GM12878 (cell line): ENCODE measurements around the gene CEP135. TPM values are rescaled to one million over a fixed set of nuclear protein-coding genes. Genes with fewer than 3 reads are reported as not detected.

Experiments used
- ATAC-seq: fragments of 200-7000 bp; cut with Tn5 transposase; 3 replicates; pipeline ENCODE4 v1.9.1; 2020; ENCODE audit warnings: mild to moderate bottlenecking, moderate library complexity
- BruUV-seq: library from RNA; stranded (reverse); fragments of 400-500 nt; replicated peaks from 2 replicates; lab custom pipeline; 2021; lab: Mats Ljungman, UMichigan
- CTCF ChIA-PET: fragments of 300-600 bp; sonication (Branson Sonifier 250); formaldehyde crosslinking; extraction: SDS; loops from one replicate; lab custom pipeline; 2021; ENCODE audit warnings: inconsistent platforms; lab: Yijun Ruan, JAX
- POLR2A ChIA-PET: fragments of 350-600 bp; formaldehyde crosslinking; extraction: SDS; loops from one replicate; lab custom pipeline; 2021; ENCODE audit warnings: inconsistent platforms; lab: Charles Lee
- RAD21 ChIA-PET: fragments of 300-600 bp; sonication (Branson Sonifier 250); formaldehyde crosslinking; loops from one replicate; lab custom pipeline; 2023; ENCODE audit warnings: antibody characterized with exemption; ENCODE audit not compliant: unreplicated experiment; lab: Charles Lee
- SMC1A ChIA-PET: fragments of 300-600 bp; sonication (Branson Sonifier 250); formaldehyde crosslinking; loops from one replicate; lab custom pipeline; 2023; ENCODE audit not compliant: unreplicated experiment, uncharacterized antibody; lab: Charles Lee
- DNase-seq: peaks from one replicate; pipeline ENCODE4 v3.0.0-alpha.2; 2011; ENCODE audit warnings: low read depth, low spot score
- FAIRE-seq: peaks from 3 replicates; lab custom pipeline; 2011; peaks lifted over from hg19 to GRCh38; lab: Jason Lieb, UNC
- H2AFZ ChIP-seq: 2 replicates; pipeline ENCODE4 v1.6.0; 2011; ENCODE audit warnings: low read depth, low read length, control low read depth; ENCODE audit not compliant: control insufficient read depth
- H3K27ac ChIP-seq: 2 replicates; pipeline ENCODE4 v1.5.1; 2011; ENCODE audit warnings: control low read depth; ENCODE audit not compliant: control insufficient read depth, insufficient read depth
- H3K27me3 ChIP-seq, 2 experiments: replicated peaks in 1 of 2; 2 replicates each; pipeline versions ENCODE4 v1.6.0 to v1.6.1; 2011; ENCODE audit warnings: low read length in 1 of 2; ENCODE audit not compliant: control insufficient read depth in 2 of 2, insufficient read depth in 2 of 2
- H3K36me3 ChIP-seq, 2 experiments: 2 replicates each; pipeline ENCODE4 v1.5.1; 2011; ENCODE audit warnings: low read length in 1 of 2; ENCODE audit not compliant: control insufficient read depth in 2 of 2, insufficient read depth in 2 of 2
- H3K4me1 ChIP-seq: 2 replicates; pipeline ENCODE4 v1.6.1; 2011; ENCODE audit warnings: mild to moderate bottlenecking, low read length, moderate library complexity, mixed read lengths; ENCODE audit not compliant: control insufficient read depth, insufficient read depth
- H3K4me2 ChIP-seq: 2 replicates; pipeline ENCODE4 v1.6.0; 2011; ENCODE audit warnings: control low read depth; ENCODE audit not compliant: control insufficient read depth, insufficient read depth
- H3K4me3 ChIP-seq: fragments of 200-600 bp; sonication (generic); 2 replicates; pipeline ENCODE4 v1.5.1; 2016
- H3K79me2 ChIP-seq: 2 replicates; pipeline ENCODE4 v1.6.0; 2011; ENCODE audit warnings: low read length; ENCODE audit not compliant: control insufficient read depth, insufficient read depth
- H3K9ac ChIP-seq: 2 replicates; pipeline ENCODE4 v1.8.0; 2011; ENCODE audit warnings: low read length, control low read depth, mixed read lengths; ENCODE audit not compliant: control insufficient read depth, insufficient read depth
- H3K9me3 ChIP-seq: replicated peaks from 3 replicates; pipeline ENCODE4 v1.5.1; 2011; ENCODE audit warnings: mild to moderate bottlenecking, low read length; ENCODE audit not compliant: control insufficient read depth, insufficient read depth
- H4K20me1 ChIP-seq: 2 replicates; pipeline ENCODE4 v1.6.0; 2011; ENCODE audit not compliant: control insufficient read depth, insufficient read depth
- BRCA1 ChIP-seq: IDR thresholded peaks from 2 replicates; pipeline ENCODE4 v1.6.1; 2011; ENCODE audit warnings: low read depth, low read length, improper control_type of control experiment
- CEBPB ChIP-seq, 2 experiments: fragments of 150-350 bp in 1 of 2; IDR thresholded peaks; 2 replicates each; pipeline ENCODE4 v1.6.1; 2012 to 2014; ENCODE audit warnings: low read depth in 2 of 2, low read length in 2 of 2, borderline replicate concordance in 1 of 2, inconsistent platforms in 1 of 2
- ELK1 ChIP-seq: IDR thresholded peaks from 2 replicates; pipeline ENCODE4 v1.6.1; 2012; ENCODE audit warnings: low read depth, low read length, improper control_type of control experiment
- RUNX3 ChIP-seq: IDR thresholded peaks from 2 replicates; pipeline ENCODE4 v1.6.1; 2012; ENCODE audit warnings: low read length, inconsistent platforms
- YBX1 ChIP-seq: fragments of 450-650 bp; IDR thresholded peaks from 2 replicates; pipeline ENCODE4 v1.6.1; 2016; ENCODE audit warnings: antibody characterized with exemption
- WGBS: methylation state at CpG from one replicate; pipeline ENCODE4 v1.1.6; 2016; ENCODE audit warnings: low lambda C conversion rate; ENCODE audit not compliant: insufficient replicate concordance, insufficient coverage; ENCODE audit errors: missing lambda C conversion rate; 5-methylcytosine and 5-hydroxymethylcytosine counted together
- in situ Hi-C: fragments of 300-500 bp; cut with MboI; formaldehyde crosslinking; loops from 9 replicates; pipeline ENCODE4 v1.14.3; 2018; ENCODE audit warnings: mixed read lengths
- intact Hi-C: fragments of 100-400 bp; cut with micrococcal nuclease; formaldehyde crosslinking; loops from one replicate; pipeline ENCODE4 v1.14.2; 2022; ENCODE audit not compliant: unreplicated experiment
- polyA plus RNA-seq, 11 experiments: library from polyadenylated mRNA; depleted of rRNA in 4 of 11; unstranded in 6 of 11; stranded (reverse) in 5 of 11; fragments of >200 nt; fragmentation: Nextera tagmentation in 4 of 11; fragmentation: Illumina TruSeq in 1 of 11; extraction: Ambion mirVana in 4 of 11; extraction: Trizol in 1 of 11; gene quantifications; 1 replicate in 1 of 11; 2 replicates in 10 of 11; pipeline versions ENCODE4 v1.2.1 to v1.2.3, GENCODE V29; 2011 to 2016; ENCODE audit warnings: inconsistent platforms in 2 of 11, missing spikeins in 2 of 11, low read depth in 1 of 11
- total RNA-seq, 4 experiments: library from RNA; depleted of rRNA in 3 of 4; stranded (reverse); fragments of >200 nt in 3 of 4; fragmentation: Illumina TruSeq in 1 of 4; extraction: Trizol in 1 of 4; gene quantifications; 2 replicates each; pipeline versions ENCODE4 v1.2.1 to v1.2.3, GENCODE V29; 2013 to 2021

Gene CEP135
- total and polyA plus RNA-seq, 10 of the 15 experiments (the other 5 are each of a cell fraction or from before 2014, with no cell fraction given), result 2.9 to 13.6 (median 10.1) TPM

DNA sequence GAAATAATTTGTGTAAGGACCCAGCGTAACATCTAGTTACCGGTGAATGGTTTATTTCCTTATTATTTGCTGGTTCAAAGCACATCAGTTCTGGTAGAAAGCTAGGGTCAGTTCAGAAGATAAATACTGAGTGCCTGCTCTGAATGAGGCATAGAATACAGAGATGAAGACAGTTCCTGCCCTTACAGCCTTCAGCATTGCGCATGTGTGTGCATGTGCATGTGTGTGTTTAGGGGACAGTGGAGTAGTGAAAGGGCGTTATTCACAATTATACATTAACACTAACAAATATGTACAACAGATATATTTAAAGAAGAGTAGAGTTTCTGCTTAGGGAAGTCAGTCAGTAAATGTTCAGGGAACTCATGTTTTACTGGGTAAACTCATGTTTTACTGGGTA is 29.1 kb downstream of the CEP135 start:
- no peak for ATAC-seq
- CTCF ChIA-PET, result interaction anchor here (0.7 to 1.3 kb wide), 4 partner anchors 14 to 33 kb away, joined by 3 to 6 read pairs (median 3); no protein-coding TSS in a partner anchor
- H3K79me2 ChIP-seq, result no peaks in the 10 kb centered on the region
- POLR2A ChIA-PET, result interaction anchor here (1.3 to 1.4 kb wide), 2 partner anchors 18 to 22 kb away, joined by 3 read pairs; no protein-coding TSS in a partner anchor
- SMC1A ChIA-PET, result interaction anchor here (0.8 to 1.9 kb wide), 3 partner anchors 16 to 25 kb away, joined by 3 to 8 read pairs (median 4); no protein-coding TSS in a partner anchor
- RAD21 ChIA-PET, result interaction anchor here (1.6 kb wide), 1 partner anchor 29 kb away, joined by 7 read pairs; the partner anchor contains the start of gene CEP135
- no peaks in the 10 kb centered on the region for H3K27me3 ChIP-seq
- H4K20me1 ChIP-seq, result no peaks in the 10 kb centered on the region
- no peak overlapping the region for H3K4me3 ChIP-seq
- TF ChIP-seq BRCA1 (no peak), RUNX3 (no peak), CEBPB (IDR thresholded peaks at IDR 0.05; ENCODE audit: borderline replicate concordance in 1 of 2, low read depth in 2 of 2, low read length in 2 of 2) (no peak), YBX1 (no peak), ELK1 (no peak)
- BruUV-seq, result no TSS peak
- H3K9ac ChIP-seq, result no peak overlapping the region
- intact Hi-C loops (no loop called here), in situ Hi-C loops (no loop called here)
- FAIRE-seq, result no peak
- H3K27ac ChIP-seq, result no peak overlapping the region
- no peak for DNase-seq
- WGBS, result 99% methylated on average over 4 of the region's 4 CpGs
- H3K4me1 ChIP-seq, result peaks cover 6% of the 10 kb centered on the region
- no peak overlapping the region for H2AFZ ChIP-seq
- peaks cover 0 to 7% of the 10 kb centered on the region in 2 experiments; a peak in 2 of 4 replicates for H3K36me3 ChIP-seq
- H3K9me3 ChIP-seq, result no peaks in the 10 kb centered on the region; the same call in 2 of the 3 replicates
- no peak overlapping the region for H3K4me2 ChIP-seq
